Measurements from ENCODE around the gene PDE11A. TPM values are rescaled to one million over a fixed set of nuclear protein-coding genes. Genes with fewer than 3 reads are reported as not detected.

The PDE11A gene
- total RNA-seq, 1 donor = under 0.01 TPM

DNA sequence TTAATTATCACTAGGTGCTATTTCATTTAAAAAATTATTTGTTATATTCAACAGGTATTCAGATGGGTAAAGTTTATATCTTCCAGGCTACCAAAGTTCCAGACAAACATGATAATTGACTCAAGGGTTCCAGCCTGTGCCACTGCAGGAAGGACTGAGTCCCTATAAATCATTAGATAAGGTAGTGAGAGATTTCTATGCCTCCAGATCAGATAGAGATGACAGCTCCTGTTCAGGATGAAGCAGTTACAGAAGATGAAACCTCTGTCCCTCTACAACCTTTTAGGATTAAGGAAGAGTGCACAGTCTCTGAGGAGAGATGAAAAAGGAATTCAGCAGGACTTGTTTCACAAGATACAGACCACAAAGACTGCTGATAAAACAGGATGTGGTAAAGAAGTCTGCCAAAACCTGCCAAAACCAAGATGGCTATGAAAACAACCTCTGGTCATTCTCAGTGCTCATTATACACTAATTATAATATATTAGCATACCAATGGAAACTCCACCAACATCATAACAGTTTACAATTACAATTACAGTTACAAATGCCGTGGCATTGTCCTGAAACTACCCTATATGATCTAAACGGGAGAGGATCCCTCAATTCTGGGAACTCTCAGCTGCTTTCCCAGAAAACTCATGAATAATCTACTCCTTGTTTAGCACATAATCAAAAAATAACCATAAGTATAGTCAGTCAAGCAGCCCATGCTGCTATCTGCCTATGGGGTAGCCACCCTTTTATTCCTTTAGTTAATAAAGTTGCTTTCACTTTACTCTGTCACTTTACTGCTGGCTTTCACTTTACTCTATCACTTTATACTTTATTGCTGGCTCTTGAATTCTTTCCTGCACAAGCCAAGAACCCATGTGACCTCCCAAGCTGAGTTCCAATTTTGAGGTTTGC, 288.5 kb downstream of the PDE11A start:
- peak; percentile 82 for DNase-seq (ENCODE audit: low read depth)
- H3K4me3 ChIP-seq (ENCODE audit: low read depth, low read length) = no peak overlapping the region
- TF ChIP-seq, protein P1, sequence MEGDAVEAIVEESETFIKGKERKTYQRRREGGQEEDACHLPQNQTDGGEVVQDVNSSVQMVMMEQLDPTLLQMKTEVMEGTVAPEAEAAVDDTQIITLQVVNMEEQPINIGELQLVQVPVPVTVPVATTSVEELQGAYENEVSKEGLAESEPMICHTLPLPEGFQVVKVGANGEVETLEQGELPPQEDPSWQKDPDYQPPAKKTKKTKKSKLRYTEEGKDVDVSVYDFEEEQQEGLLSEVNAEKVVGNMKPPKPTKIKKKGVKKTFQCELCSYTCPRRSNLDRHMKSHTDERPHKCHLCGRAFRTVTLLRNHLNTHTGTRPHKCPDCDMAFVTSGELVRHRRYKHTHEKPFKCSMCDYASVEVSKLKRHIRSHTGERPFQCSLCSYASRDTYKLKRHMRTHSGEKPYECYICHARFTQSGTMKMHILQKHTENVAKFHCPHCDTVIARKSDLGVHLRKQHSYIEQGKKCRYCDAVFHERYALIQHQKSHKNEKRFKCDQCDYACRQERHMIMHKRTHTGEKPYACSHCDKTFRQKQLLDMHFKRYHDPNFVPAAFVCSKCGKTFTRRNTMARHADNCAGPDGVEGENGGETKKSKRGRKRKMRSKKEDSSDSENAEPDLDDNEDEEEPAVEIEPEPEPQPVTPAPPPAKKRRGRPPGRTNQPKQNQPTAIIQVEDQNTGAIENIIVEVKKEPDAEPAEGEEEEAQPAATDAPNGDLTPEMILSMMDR (IDR thresholded peaks at IDR 0.05; ENCODE audit: insufficient read depth, low read depth, low read length) = no peak

DNA sequence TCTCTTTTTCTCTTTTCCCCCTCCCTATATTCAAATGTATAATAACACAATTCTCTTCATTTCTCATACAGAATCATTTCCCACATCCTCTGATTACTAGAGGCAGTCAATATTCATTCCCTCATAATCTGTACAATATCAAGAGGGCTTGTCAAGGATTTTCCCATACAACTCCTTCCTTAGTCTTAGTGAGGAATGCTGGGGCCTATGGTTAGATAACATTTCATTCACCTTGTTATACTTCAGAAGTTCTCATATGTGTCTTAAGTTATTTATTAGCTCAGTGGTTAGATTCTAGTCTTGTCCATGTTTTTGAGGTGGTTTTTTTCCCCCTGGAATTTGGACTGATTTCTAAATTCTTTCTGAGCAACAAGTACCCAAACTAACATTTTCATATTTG, 289.5 kb downstream of the PDE11A start:
- no peak overlapping the region for H3K4me3 ChIP-seq (ENCODE audit: low read depth, low read length)
- DNase-seq (ENCODE audit: low read depth) = no peak
- TF ChIP-seq, protein P1 (IDR thresholded peaks at IDR 0.05; ENCODE audit: insufficient read depth, low read depth, low read length) = no peak

DNA sequence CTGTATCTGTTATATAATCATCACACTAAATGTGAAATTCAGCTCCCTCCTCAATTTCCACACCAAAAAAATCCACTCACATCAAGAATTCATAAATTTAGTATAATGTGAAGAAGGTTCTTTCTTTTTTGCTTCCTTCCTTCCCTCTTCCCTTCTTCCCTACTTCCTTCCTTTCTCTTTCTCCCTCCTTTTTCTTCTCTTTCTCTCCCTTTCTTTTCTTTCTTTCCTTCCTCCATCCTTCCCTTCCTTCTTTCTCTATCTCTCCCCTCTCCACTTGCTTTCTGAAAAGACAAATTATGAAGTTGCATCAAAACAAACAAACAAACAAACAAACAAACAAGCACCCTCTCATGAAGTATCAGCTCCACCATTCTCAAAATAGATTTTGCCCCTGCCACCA, 290.0 kb downstream of the PDE11A start:
- TF ChIP-seq, protein P1 (IDR thresholded peaks at IDR 0.05; ENCODE audit: insufficient read depth, low read depth, low read length) = no peak
- no peak overlapping the region for H3K4me3 ChIP-seq (ENCODE audit: low read depth, low read length)
- no peak for DNase-seq (ENCODE audit: low read depth)

DNA sequence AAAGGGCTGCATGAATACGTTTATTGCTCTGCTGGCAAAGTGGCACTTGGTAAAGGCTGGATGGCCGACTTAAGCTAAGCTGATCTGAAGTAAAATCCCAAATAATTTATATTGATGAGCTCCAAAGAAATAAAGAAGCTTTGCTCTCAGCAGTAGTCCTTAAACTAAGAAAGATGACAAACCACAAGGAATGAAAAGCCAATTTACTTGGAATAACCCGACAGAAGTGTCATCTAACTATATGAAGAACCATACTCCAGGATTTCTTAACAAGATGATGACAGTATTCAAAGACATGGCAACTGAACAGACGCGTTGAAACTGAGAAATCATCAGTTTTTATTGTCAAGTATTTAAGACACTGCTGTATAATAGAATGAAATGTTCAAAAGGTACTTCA, 294.1 kb downstream of the PDE11A start:
- DNase-seq (ENCODE audit: low read depth) = no peak
- H3K4me3 ChIP-seq (ENCODE audit: low read depth, low read length) = no peak overlapping the region
- TF ChIP-seq, protein P1 (IDR thresholded peaks at IDR 0.05; ENCODE audit: insufficient read depth, low read depth, low read length) = no peak

DNA sequence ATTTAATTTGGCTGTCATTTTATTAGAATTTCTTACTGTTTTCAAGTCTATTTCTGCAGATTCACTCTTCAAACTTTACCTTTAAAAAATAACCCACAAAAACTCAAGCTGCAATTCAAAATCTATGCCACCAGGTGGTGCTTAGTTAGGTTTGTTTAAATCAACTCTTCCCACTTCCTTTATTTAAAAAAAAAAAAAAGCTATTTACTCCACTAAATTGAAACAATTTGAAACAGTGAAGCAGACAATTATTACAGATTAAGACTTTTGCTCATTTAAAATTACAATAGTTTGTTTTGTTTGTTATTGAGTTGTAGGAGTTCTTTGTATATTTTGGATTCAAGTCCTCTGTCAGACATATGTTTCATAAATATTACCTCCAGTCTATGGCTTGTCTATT, 300.0 kb downstream of the PDE11A start:
- H3K4me3 ChIP-seq (ENCODE audit: low read depth, low read length) = no peak overlapping the region
- TF ChIP-seq, protein P1 (IDR thresholded peaks at IDR 0.05; ENCODE audit: insufficient read depth, low read depth, low read length) = peak; percentile 50
- DNase-seq (ENCODE audit: low read depth) = peak; percentile 50

DNA sequence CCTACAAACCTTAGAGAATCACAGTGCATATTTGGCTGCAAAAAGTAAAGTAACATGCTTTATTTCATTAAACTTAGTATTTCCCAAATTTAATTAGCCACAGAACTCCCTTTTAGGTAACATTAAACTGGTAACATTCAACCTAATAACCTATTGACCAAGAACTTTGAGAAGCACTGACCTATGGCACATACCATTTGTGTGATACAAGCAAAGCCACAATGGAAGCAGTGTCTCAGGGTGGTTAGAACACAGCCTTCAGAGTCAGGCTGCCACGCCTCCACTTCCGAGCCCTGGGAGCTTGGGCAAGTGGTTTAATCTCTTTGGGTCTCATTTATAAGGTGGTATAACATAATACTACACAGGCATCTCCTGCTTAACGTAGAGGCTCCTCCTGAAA, 301.4 kb downstream of the PDE11A start:
- DNase-seq (ENCODE audit: low read depth) = no peak
- TF ChIP-seq, protein P1 (IDR thresholded peaks at IDR 0.05; ENCODE audit: insufficient read depth, low read depth, low read length) = no peak
- no peak overlapping the region for H3K4me3 ChIP-seq (ENCODE audit: low read depth, low read length)
